HepG2 (cell line): ENCODE results near the gene VEGFC. TPM values are rescaled to one million over a fixed set of nuclear protein-coding genes. Genes with fewer than 3 reads are reported as not detected.

Experiments
- ATAC-seq: fragments of 200-7000 bp; cut with Tn5 transposase; 3 replicates; pipeline ENCODE4 v1.9.1; 2020; ENCODE audit warnings: mild to moderate bottlenecking, moderate library complexity
- BruUV-seq: library from RNA; stranded (reverse); fragments of 400-500 nt; replicated peaks from 2 replicates; lab custom pipeline; 2021; lab: Mats Ljungman, UMichigan
- CTCF ChIA-PET: fragments of 300-600 bp; formaldehyde crosslinking; extraction: SDS; loops from one replicate; lab custom pipeline; 2021; ENCODE audit warnings: low total read pairs, inconsistent platforms, low intra/inter-chr PET ratio; lab: Yijun Ruan, JAX
- POLR2A ChIA-PET: fragments of 350-600 bp; sonication (Branson Sonifier 250); formaldehyde crosslinking; loops from one replicate; lab custom pipeline; 2020; ENCODE audit warnings: antibody characterized with exemption, inconsistent platforms; lab: Yijun Ruan, JAX
- DNase-seq: peaks from one replicate; pipeline ENCODE4 v3.0.0-alpha.2; 2015; ENCODE audit warnings: low spot score
- FAIRE-seq: peaks from 3 replicates; lab custom pipeline; 2011; peaks lifted over from hg19 to GRCh38; lab: Jason Lieb, UNC
- H2AFZ ChIP-seq: one replicate; pipeline ENCODE4 v1.6.1; 2011; ENCODE audit warnings: low read length, inconsistent platforms
- H3K27ac ChIP-seq: fragments of 300-600 bp; 3 replicates; pipeline ENCODE4 v1.8.0; 2011; ENCODE audit warnings: mixed run types, mild to moderate bottlenecking, mixed read lengths, low read length, inconsistent platforms; ENCODE audit not compliant: insufficient read depth; ENCODE audit errors: extremely low read length
- H3K27me3 ChIP-seq, 2 experiments: fragments of 200-600 bp in 1 of 2; 2 replicates in 1 of 2; 3 replicates in 1 of 2; pipeline versions ENCODE4 v1.6.0 to v1.8.0; 2011; ENCODE audit warnings: low read length in 2 of 2, mild to moderate bottlenecking in 2 of 2, moderate library complexity in 2 of 2, inconsistent platforms in 1 of 2; ENCODE audit not compliant: insufficient read depth in 2 of 2, control insufficient read depth in 1 of 2
- H3K36me3 ChIP-seq, 2 experiments: fragments of 200-600 bp in 1 of 2; replicated peaks in 1 of 2; 2 replicates in 1 of 2; 3 replicates in 1 of 2; pipeline versions ENCODE4 v1.5.1 to v1.8.0; 2011; ENCODE audit warnings: low read length in 2 of 2, inconsistent platforms in 1 of 2; ENCODE audit not compliant: insufficient read depth in 2 of 2, control insufficient read depth in 1 of 2
- H3K4me1 ChIP-seq: 2 replicates; pipeline ENCODE4 v1.5.1; 2012; ENCODE audit warnings: low read length, inconsistent platforms; ENCODE audit not compliant: insufficient read depth
- H3K4me2 ChIP-seq: 2 replicates; pipeline ENCODE4 v1.6.0; 2011; ENCODE audit warnings: low read depth, low read length, inconsistent platforms
- H3K4me3 ChIP-seq, 3 experiments: fragments of 200-600 bp in 1 of 3; sonication (generic), shearing (Covaris generic) in 1 of 3; replicated peaks in 1 of 3; 2 replicates each; pipeline ENCODE4 v1.5.1; 2011 to 2016; ENCODE audit warnings: low read length in 3 of 3, inconsistent platforms in 2 of 3, low read depth in 2 of 3, mild to moderate bottlenecking in 2 of 3, control low read depth in 1 of 3, mixed read lengths in 1 of 3; ENCODE audit not compliant: insufficient read depth in 1 of 3
- H3K79me2 ChIP-seq: one replicate; pipeline ENCODE4 v1.6.1; 2011; ENCODE audit warnings: low read length, inconsistent platforms; ENCODE audit not compliant: insufficient read depth
- H3K9ac ChIP-seq: 2 replicates; pipeline ENCODE4 v1.6.0; 2011; ENCODE audit warnings: mild to moderate bottlenecking, low read depth, low read length, inconsistent platforms; ENCODE audit not compliant: insufficient read depth
- H3K9me3 ChIP-seq: 2 replicates; pipeline ENCODE4 v1.5.1; 2012; ENCODE audit warnings: mild to moderate bottlenecking, low read length
- H4K20me1 ChIP-seq: 2 replicates; pipeline ENCODE4 v1.6.0; 2011; ENCODE audit warnings: inconsistent platforms, mild to moderate bottlenecking, low read length, moderate library complexity; ENCODE audit not compliant: insufficient read depth
- CBFB ChIP-seq: sonication (generic); formaldehyde crosslinking; IDR thresholded peaks from 2 replicates; pipeline ENCODE4 v1.4.0; 2020; ENCODE audit warnings: missing genetic modification reagents
- CCDC6 ChIP-seq: sonication (generic); formaldehyde crosslinking; IDR thresholded peaks from 2 replicates; pipeline ENCODE4 v1.8.1; 2022; ENCODE audit warnings: mild to moderate bottlenecking, missing genetic modification reagents, moderate library complexity
- CEBPG ChIP-seq: IDR thresholded peaks from 2 replicates; pipeline ENCODE4 v1.6.1; 2016
- GLI4 ChIP-seq: sonication (generic); formaldehyde crosslinking; IDR thresholded peaks from 2 replicates; pipeline ENCODE4 v1.5.1; 2020; ENCODE audit warnings: missing genetic modification reagents, mild to moderate bottlenecking, moderate library complexity, borderline replicate concordance
- HHEX ChIP-seq: IDR thresholded peaks from 2 replicates; pipeline ENCODE4 v1.6.1; 2016; ENCODE audit warnings: control low read depth
- HNF4A ChIP-seq: sonication (generic); formaldehyde crosslinking; IDR thresholded peaks from 2 replicates; pipeline ENCODE4 v1.4.0; 2020; ENCODE audit warnings: missing genetic modification reagents
- HNRNPK ChIP-seq: fragments of 200-400 bp; formaldehyde crosslinking; IDR thresholded peaks from 2 replicates; pipeline ENCODE4 v1.6.1; 2018; ENCODE audit warnings: low read length, low read depth, moderate library complexity, mild to moderate bottlenecking; ENCODE audit not compliant: poor library complexity, severe bottlenecking
- NR2F1 ChIP-seq, 2 experiments: fragments of 450-650 bp in 1 of 2; formaldehyde crosslinking in 1 of 2; IDR thresholded peaks; 2 replicates each; pipeline versions ENCODE4 v1.5.0 to v1.6.1; 2016 to 2020; ENCODE audit warnings: mild to moderate bottlenecking in 1 of 2, missing compliant biosample characterization in 1 of 2, missing genetic modification reagents in 1 of 2, moderate library complexity in 1 of 2
- STAT6 ChIP-seq: sonication (generic); formaldehyde crosslinking; IDR thresholded peaks from 2 replicates; pipeline ENCODE4 v1.4.0; 2020; ENCODE audit warnings: missing genetic modification reagents, mild to moderate bottlenecking, borderline replicate concordance
- ZKSCAN5 ChIP-seq: sonication (generic); formaldehyde crosslinking; IDR thresholded peaks from 2 replicates; pipeline ENCODE4 v1.5.1; 2020; ENCODE audit warnings: mild to moderate bottlenecking, missing genetic modification reagents
- ZNF138 ChIP-seq: sonication (generic); formaldehyde crosslinking; IDR thresholded peaks from 2 replicates; pipeline ENCODE4 v1.5.0; 2020; ENCODE audit warnings: mild to moderate bottlenecking, low read depth, missing genetic modification reagents
- ZNF329 ChIP-seq: sonication (generic); formaldehyde crosslinking; IDR thresholded peaks from 2 replicates; pipeline ENCODE4 v1.9.0; 2021; ENCODE audit warnings: low read depth, mild to moderate bottlenecking, missing genetic modification reagents
- ZNF576 ChIP-seq: sonication (generic); formaldehyde crosslinking; IDR thresholded peaks from 2 replicates; pipeline ENCODE4 v1.4.0; 2020; ENCODE audit warnings: mild to moderate bottlenecking, missing genetic modification reagents
- WGBS: methylation state at CpG from one replicate; pipeline ENCODE4 v1.1.6; 2017; ENCODE audit warnings: low lambda C conversion rate; 5-methylcytosine and 5-hydroxymethylcytosine counted together
- in situ Hi-C: cut with HindIII; loops from 2 replicates; pipeline ENCODE4 v1.10.0; 2017; ENCODE audit warnings: low pct_unique_long_range_greater_than_20kb; ENCODE audit not compliant: extremely low pct_ligation_motif_present
- intact Hi-C: fragments of 100-400 bp; cut with micrococcal nuclease; formaldehyde crosslinking; loops from one replicate; pipeline ENCODE4 v1.10.0; 2022; ENCODE audit not compliant: unreplicated experiment
- polyA plus RNA-seq, 8 experiments: library from polyadenylated mRNA; depleted of rRNA in 3 of 8; stranded (reverse) in 7 of 8; unstranded in 1 of 8; fragments of >200 nt; fragmentation: Illumina TruSeq in 4 of 8; extraction: Trizol in 4 of 8; gene quantifications; 2 replicates each; pipeline versions ENCODE4 v1.2.1 to v1.2.3, GENCODE V29; 2011 to 2016; ENCODE audit warnings: low read depth in 4 of 8, missing spikeins in 1 of 8, mixed read lengths in 1 of 8; ENCODE audit not compliant: insufficient read depth in 1 of 8
- total RNA-seq, 5 experiments: library from RNA; depleted of rRNA; stranded (reverse); fragments of >200 nt; fragmentation: Illumina TruSeq; extraction: Trizol; gene quantifications; 2 replicates each; pipeline ENCODE4 v1.2.3, GENCODE V29; 2016; ENCODE audit warnings: low read depth in 1 of 5

Gene VEGFC
- total and polyA plus RNA-seq, 2 of the 13 experiments (the other 11 are each of a cell fraction or from before 2014, with no cell fraction given) = not detected

- Histone ChIP-seq H3K9me3 (no peaks in the 10 kb centered on the region), H3K4me2 (no peak overlapping the region), H3K27me3 (no peaks in the 10 kb centered on the region), H3K4me3 (no peak overlapping the region), H3K4me1 (no peaks in the 10 kb centered on the region), H3K36me3 (no peaks in the 10 kb centered on the region), H3K79me2 (no peaks in the 10 kb centered on the region), H3K9ac (no peak overlapping the region), H4K20me1 (no peaks in the 10 kb centered on the region), H3K27ac (no peak overlapping the region), H2AFZ (no peak overlapping the region)
- TF ChIP-seq CCDC6 (CRISPR knock-in tag) = no peak
- no peak for TF ChIP-seq CBFB
- no peak for TF ChIP-seq HNRNPK
- intact Hi-C loops = no loop called here
- ATAC-seq = no peak
- CTCF ChIA-PET = no interaction called here
- in situ Hi-C loops = no loop called here
- no peak for DNase-seq
- WGBS = 1% methylated on average over 5 of the region's 5 CpGs
- no peak for FAIRE-seq
- BruUV-seq = no TSS peak
- POLR2A ChIA-PET = no interaction called here
These were observed 14.2 kb upstream of the VEGFC start for GRCh38 chr4:176806778-176807375.

GRCh38 chr4:176805155-176805554 is 12.4 kb upstream of the VEGFC start:
- DNase-seq = no peak
- POLR2A ChIA-PET = no interaction called here
- no peak overlapping the region for H3K27ac ChIP-seq
- no peaks in the 10 kb centered on the region for H3K9me3 ChIP-seq
- no peak for ATAC-seq
- TF ChIP-seq HHEX (CRISPR knock-in tag) = no peak
- no peak for TF ChIP-seq HNF4A
- no peak for TF ChIP-seq ZNF576 (CRISPR knock-in tag)
- TF ChIP-seq ZKSCAN5 (CRISPR knock-in tag) = no peak
- TF ChIP-seq GLI4 = no peak
- no peak for TF ChIP-seq ZNF329 (CRISPR knock-in tag)
- no peak for TF ChIP-seq NR2F1 (CRISPR knock-in tag; IDR thresholded peaks at IDR 0.05)
- TF ChIP-seq ZNF138 = no peak
- TF ChIP-seq STAT6 (CRISPR knock-in tag) = no peak
- TF ChIP-seq CEBPG (CRISPR knock-in tag) = no peak
- CTCF ChIA-PET = no interaction called here
- no peak overlapping the region for H3K9ac ChIP-seq
- H4K20me1 ChIP-seq = no peaks in the 10 kb centered on the region
- no peak overlapping the region for H3K4me2 ChIP-seq
- H3K27me3 ChIP-seq = no peaks in the 10 kb centered on the region
- intact Hi-C loops (no loop called here), in situ Hi-C loops (no loop called here)
- no TSS peak for BruUV-seq
- FAIRE-seq = no peak
- H3K4me3 ChIP-seq = no peak overlapping the region
- no peaks in the 10 kb centered on the region for H3K4me1 ChIP-seq
- H2AFZ ChIP-seq = no peak overlapping the region
- H3K36me3 ChIP-seq = no peaks in the 10 kb centered on the region
- no peaks in the 10 kb centered on the region for H3K79me2 ChIP-seq
